ENCODE results near the gene OR10A2. TPM values are rescaled to one million over a fixed set of nuclear protein-coding genes. Genes with fewer than 3 reads are reported as not detected.

OR10A2 gene, protein sequence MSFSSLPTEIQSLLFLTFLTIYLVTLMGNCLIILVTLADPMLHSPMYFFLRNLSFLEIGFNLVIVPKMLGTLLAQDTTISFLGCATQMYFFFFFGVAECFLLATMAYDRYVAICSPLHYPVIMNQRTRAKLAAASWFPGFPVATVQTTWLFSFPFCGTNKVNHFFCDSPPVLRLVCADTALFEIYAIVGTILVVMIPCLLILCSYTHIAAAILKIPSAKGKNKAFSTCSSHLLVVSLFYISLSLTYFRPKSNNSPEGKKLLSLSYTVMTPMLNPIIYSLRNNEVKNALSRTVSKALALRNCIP
- total RNA-seq (2014; rRNA removed; shearing (Covaris generic)) (not detected in 2 replicates), polyA plus RNA-seq (2016; fragmentation: Nextera tagmentation; extraction: Ambion mirVana) (0.10 and 0.11 TPM in 2 replicates)

DNA sequence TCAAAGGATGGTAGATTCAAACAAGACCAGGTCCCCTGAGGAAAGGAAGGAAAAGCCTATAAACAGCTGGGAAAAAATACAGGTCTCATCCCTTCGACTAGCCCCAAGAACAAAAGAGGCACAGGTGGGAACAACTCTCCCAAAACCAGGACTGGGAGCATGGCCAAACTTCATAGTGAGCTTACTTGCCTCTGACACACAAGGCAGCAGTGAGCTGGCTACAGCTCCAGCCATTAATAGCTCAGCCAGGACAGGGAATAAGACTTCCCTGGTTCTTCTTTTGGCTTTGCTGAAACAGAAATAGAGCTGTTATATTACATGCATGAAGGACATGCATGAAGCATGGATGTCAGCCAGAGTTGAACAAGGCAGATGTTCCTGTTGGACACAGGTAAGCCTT, at the start of gene OR10A2:
OR10A2 (plus strand) TSS at position 97 of the 400 bp plus-strand sequence. CDS start 6,698 bp downstream, outside the sequence.
- WGBS, 2 experiments (ENCODE audit: low coverage in 1 of 2, low lambda C conversion rate in 2 of 2, missing lambda C conversion rate in 2 of 2), result 0 to 8% methylated on average over 1 of the region's 1 CpG
- H3K4me2 ChIP-seq (ENCODE audit: unreplicated experiment), result no peak within 1 kb of the TSS
- H3K36me3 ChIP-seq (ENCODE audit: low read depth), result no peaks in the 10 kb centered on the region
- H3K9ac ChIP-seq, result no peak within 1 kb of the TSS
- no peaks in the 10 kb centered on the region for H4K20me1 ChIP-seq (ENCODE audit: insufficient read depth)
- H3K4me3 ChIP-seq, result no peak within 1 kb of the TSS
- no peaks in the 10 kb centered on the region for H3F3A ChIP-seq (ENCODE audit: insufficient read depth)
- H3K9me3 ChIP-seq (ENCODE audit: low read depth), result no peaks in the 10 kb centered on the region
- TF ChIP-seq EZH2phosphoT487 (IDR thresholded peaks at IDR 0.05; ENCODE audit: insufficient read depth, low read depth) (no peak), EZH2 (IDR thresholded peaks at IDR 0.05; ENCODE audit: insufficient read depth, poor library complexity, severe bottlenecking) (no peak)
- H3K9me2 ChIP-seq (ENCODE audit: insufficient read depth), result no peaks in the 10 kb centered on the region
- H3K79me2 ChIP-seq (ENCODE audit: insufficient read depth), result no peaks in the 10 kb centered on the region
- in situ Hi-C loops (cut with MboI), result no loop called here
- no peaks in the 10 kb centered on the region; the same call in 1 of the 2 replicates for H3K4me1 ChIP-seq (ENCODE audit: insufficient read depth)
- H3K27ac ChIP-seq, result no peak within 1 kb of the TSS
- H2AFZ ChIP-seq, result no peak within 1 kb of the TSS
- peak; percentile 59 for DNase-seq
- no peaks in the 10 kb centered on the region for H3K27me3 ChIP-seq (replicated peaks; ENCODE audit: insufficient read depth)

DNA sequence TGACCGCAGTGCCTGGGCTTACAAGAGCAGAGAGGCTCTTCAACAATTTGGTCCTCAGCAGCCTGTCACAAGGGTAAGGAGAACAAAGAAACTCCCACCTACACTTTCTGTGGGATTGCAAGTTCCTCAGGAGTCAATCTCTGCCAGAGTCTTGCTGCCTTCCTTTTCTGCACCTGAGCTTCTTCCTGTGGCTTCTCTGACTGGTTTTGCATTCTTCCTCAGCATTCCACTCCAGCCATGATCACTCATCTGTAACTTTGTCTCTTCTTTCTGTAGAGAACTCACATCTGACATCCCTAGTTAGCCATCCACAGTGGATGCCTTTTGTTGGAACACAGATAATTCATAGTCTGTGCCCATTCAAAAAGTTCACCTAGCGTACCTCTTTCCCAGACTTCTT, 49.2 kb upstream of the OR10A2 start:
- in situ Hi-C loops (cut with MboI), result no loop called here
- WGBS, 2 experiments (ENCODE audit: low coverage in 1 of 2, low lambda C conversion rate in 2 of 2, missing lambda C conversion rate in 2 of 2), result 41% methylated on average over 2 of the region's 2 CpGs
- no peak overlapping the region for H3K27ac ChIP-seq
- H3K79me2 ChIP-seq (ENCODE audit: insufficient read depth), result no peaks in the 10 kb centered on the region
- no peaks in the 10 kb centered on the region for H3K9me3 ChIP-seq (ENCODE audit: low read depth)
- no peaks in the 10 kb centered on the region for H3K36me3 ChIP-seq (ENCODE audit: low read depth)
- no peak overlapping the region for H3K4me2 ChIP-seq (ENCODE audit: unreplicated experiment)
- no peaks in the 10 kb centered on the region for H3K4me1 ChIP-seq (ENCODE audit: insufficient read depth)
- H3F3A ChIP-seq (ENCODE audit: insufficient read depth), result no peaks in the 10 kb centered on the region
- DNase-seq, result no peak
- H3K9me2 ChIP-seq (ENCODE audit: insufficient read depth), result no peaks in the 10 kb centered on the region
- H4K20me1 ChIP-seq (ENCODE audit: insufficient read depth), result no peaks in the 10 kb centered on the region
- H3K4me3 ChIP-seq, result no peak overlapping the region
- no peak overlapping the region for H3K9ac ChIP-seq
- no peaks in the 10 kb centered on the region for H3K27me3 ChIP-seq (replicated peaks; ENCODE audit: insufficient read depth)
- no peak for TF ChIP-seq EZH2 (IDR thresholded peaks at IDR 0.05; ENCODE audit: insufficient read depth, poor library complexity, severe bottlenecking)
- no peak for TF ChIP-seq EZH2phosphoT487 (IDR thresholded peaks at IDR 0.05; ENCODE audit: insufficient read depth, low read depth)
- H2AFZ ChIP-seq, result no peak overlapping the region

DNA sequence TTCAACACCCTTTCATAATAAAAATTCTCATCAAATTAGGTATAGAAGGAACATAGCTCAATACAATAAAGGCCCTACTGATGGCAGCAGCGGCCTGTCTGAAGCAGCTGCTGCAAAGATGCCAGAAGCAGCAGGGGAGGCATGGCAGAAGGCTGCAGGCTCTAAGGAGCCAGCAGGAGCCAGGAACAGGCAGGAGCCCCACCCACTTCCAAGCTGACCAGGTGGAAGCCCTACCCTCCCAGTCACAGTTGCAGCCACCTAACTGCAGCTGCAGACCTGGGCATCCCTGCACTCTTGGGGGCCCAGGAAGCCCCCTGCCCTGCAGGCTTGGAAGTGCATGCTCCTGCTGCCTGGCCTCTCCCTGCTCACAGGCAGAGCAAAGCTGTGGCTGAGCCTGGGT, 45.2 kb upstream of the OR10A2 start:
- no peak overlapping the region for H2AFZ ChIP-seq
- no peak overlapping the region for H3K4me2 ChIP-seq (ENCODE audit: unreplicated experiment)
- H3K4me3 ChIP-seq, result no peak overlapping the region
- H3K4me1 ChIP-seq (ENCODE audit: insufficient read depth), result no peaks in the 10 kb centered on the region
- in situ Hi-C loops (cut with MboI), result no loop called here
- H3K36me3 ChIP-seq (ENCODE audit: low read depth), result no peaks in the 10 kb centered on the region
- no peaks in the 10 kb centered on the region for H3K79me2 ChIP-seq (ENCODE audit: insufficient read depth)
- TF ChIP-seq EZH2phosphoT487 (IDR thresholded peaks at IDR 0.05; ENCODE audit: insufficient read depth, low read depth), result no peak
- no peak for TF ChIP-seq EZH2 (IDR thresholded peaks at IDR 0.05; ENCODE audit: insufficient read depth, poor library complexity, severe bottlenecking)
- H4K20me1 ChIP-seq (ENCODE audit: insufficient read depth), result no peaks in the 10 kb centered on the region
- no peak overlapping the region for H3K9ac ChIP-seq
- WGBS, 2 experiments (ENCODE audit: low coverage in 1 of 2, low lambda C conversion rate in 2 of 2, missing lambda C conversion rate in 2 of 2), result 41 to 77% methylated on average over 1 of the region's 1 CpG
- DNase-seq, result peak; percentile 13
- no peaks in the 10 kb centered on the region for H3K27me3 ChIP-seq (replicated peaks; ENCODE audit: insufficient read depth)
- no peaks in the 10 kb centered on the region for H3K9me3 ChIP-seq (ENCODE audit: low read depth)
- no peak overlapping the region for H3K27ac ChIP-seq
- H3F3A ChIP-seq (ENCODE audit: insufficient read depth), result no peaks in the 10 kb centered on the region
- H3K9me2 ChIP-seq (ENCODE audit: insufficient read depth), result no peaks in the 10 kb centered on the region

DNA sequence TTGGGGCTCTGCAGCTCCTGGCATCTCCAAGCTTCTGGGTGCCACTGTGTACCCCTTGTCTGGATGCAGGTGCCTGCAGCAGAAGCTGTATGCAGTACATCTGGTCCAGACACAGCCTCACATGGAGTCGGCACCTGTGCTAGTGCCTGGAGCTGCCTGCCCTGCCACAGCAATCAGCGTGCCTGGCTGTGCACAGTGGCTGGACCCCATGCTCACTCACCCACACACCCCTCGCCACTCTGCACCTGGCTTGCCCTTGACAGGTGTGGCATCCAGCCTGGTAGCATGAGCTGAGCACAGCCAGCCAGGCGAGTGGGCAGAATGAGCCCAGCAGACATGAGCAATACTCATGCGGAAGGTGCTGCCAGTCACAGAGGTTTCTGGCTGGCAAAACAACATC, 43.9 kb upstream of the OR10A2 start:
- DNase-seq, result no peak
- in situ Hi-C loops (cut with MboI), result no loop called here
- no peaks in the 10 kb centered on the region for H3K9me3 ChIP-seq (ENCODE audit: low read depth)
- H3K9me2 ChIP-seq (ENCODE audit: insufficient read depth), result no peaks in the 10 kb centered on the region
- H3K4me1 ChIP-seq (ENCODE audit: insufficient read depth), result no peaks in the 10 kb centered on the region
- no peaks in the 10 kb centered on the region for H4K20me1 ChIP-seq (ENCODE audit: insufficient read depth)
- H3K27me3 ChIP-seq (replicated peaks; ENCODE audit: insufficient read depth), result no peaks in the 10 kb centered on the region
- no peaks in the 10 kb centered on the region for H3K79me2 ChIP-seq (ENCODE audit: insufficient read depth)
- no peak overlapping the region for H2AFZ ChIP-seq
- WGBS, 2 experiments (ENCODE audit: low coverage in 1 of 2, low lambda C conversion rate in 2 of 2, missing lambda C conversion rate in 2 of 2), result 73 to 77% methylated on average over 5 of the region's 5 CpGs
- no peak overlapping the region for H3K4me3 ChIP-seq
- H3K27ac ChIP-seq, result no peak overlapping the region
- no peak overlapping the region for H3K4me2 ChIP-seq (ENCODE audit: unreplicated experiment)
- no peaks in the 10 kb centered on the region for H3K36me3 ChIP-seq (ENCODE audit: low read depth)
- no peak overlapping the region for H3K9ac ChIP-seq
- H3F3A ChIP-seq (ENCODE audit: insufficient read depth), result no peaks in the 10 kb centered on the region
- no peak for TF ChIP-seq EZH2phosphoT487 (IDR thresholded peaks at IDR 0.05; ENCODE audit: insufficient read depth, low read depth)
- no peak for TF ChIP-seq EZH2 (IDR thresholded peaks at IDR 0.05; ENCODE audit: insufficient read depth, poor library complexity, severe bottlenecking)

Measured in GM23248 (cell line).